ENCODE results near the gene HDAC4.

Gene HDAC4

DNA sequence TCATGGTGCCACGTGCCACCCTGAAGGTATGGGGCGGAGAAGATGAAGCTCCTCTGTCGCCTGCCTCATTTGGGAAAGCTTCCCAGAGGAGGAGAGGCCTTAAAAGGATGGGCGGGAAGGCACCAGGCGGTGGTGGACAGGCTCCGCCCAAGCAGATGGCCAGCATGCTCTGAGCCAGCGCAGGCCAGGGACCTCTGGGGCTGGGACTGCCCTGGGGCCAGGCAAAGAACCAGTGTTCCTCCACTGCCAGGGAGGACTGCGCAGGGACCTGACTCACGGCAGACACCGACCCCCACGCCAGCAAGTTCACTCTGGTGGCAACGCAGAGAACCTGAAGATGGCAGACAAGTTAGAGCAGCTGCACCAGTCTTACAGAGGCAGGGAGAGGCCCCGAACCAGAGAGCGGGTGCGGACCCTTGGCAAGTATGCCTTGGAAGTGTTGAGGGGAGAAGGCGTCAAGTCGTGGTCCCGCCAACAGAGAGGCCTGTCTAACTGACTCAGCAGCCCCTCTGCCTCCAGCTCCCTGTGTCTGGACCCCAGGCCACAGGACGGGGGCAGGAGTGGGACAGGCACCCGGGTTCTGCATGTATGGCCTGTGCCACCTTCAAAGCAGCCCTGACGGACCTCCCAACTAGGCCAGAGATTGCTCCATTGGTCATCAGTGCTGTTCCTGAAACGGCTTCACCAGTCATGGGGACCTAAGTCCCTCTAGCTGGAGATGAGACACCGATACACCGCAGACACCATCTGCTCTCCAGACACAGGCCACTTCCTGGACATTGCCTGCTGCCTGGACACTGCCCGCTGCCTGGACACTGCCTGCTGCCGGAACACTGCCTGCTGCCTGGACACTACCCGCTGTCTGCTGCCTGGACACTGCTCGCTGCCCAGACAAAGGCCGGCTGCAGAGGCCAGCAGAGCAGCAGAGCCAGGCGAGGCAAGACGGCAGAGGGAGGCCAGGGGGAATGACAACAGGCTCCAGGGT lies 124.7 kb downstream of the HDAC4 start:
- H3K27ac ChIP-seq, result no peak overlapping the region
- TF ChIP-seq, protein P1, sequence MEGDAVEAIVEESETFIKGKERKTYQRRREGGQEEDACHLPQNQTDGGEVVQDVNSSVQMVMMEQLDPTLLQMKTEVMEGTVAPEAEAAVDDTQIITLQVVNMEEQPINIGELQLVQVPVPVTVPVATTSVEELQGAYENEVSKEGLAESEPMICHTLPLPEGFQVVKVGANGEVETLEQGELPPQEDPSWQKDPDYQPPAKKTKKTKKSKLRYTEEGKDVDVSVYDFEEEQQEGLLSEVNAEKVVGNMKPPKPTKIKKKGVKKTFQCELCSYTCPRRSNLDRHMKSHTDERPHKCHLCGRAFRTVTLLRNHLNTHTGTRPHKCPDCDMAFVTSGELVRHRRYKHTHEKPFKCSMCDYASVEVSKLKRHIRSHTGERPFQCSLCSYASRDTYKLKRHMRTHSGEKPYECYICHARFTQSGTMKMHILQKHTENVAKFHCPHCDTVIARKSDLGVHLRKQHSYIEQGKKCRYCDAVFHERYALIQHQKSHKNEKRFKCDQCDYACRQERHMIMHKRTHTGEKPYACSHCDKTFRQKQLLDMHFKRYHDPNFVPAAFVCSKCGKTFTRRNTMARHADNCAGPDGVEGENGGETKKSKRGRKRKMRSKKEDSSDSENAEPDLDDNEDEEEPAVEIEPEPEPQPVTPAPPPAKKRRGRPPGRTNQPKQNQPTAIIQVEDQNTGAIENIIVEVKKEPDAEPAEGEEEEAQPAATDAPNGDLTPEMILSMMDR (IDR thresholded peaks at IDR 0.05), result no peak
- no peak for TF ChIP-seq ZFX (IDR thresholded peaks at IDR 0.05; ENCODE audit: borderline replicate concordance)

DNA sequence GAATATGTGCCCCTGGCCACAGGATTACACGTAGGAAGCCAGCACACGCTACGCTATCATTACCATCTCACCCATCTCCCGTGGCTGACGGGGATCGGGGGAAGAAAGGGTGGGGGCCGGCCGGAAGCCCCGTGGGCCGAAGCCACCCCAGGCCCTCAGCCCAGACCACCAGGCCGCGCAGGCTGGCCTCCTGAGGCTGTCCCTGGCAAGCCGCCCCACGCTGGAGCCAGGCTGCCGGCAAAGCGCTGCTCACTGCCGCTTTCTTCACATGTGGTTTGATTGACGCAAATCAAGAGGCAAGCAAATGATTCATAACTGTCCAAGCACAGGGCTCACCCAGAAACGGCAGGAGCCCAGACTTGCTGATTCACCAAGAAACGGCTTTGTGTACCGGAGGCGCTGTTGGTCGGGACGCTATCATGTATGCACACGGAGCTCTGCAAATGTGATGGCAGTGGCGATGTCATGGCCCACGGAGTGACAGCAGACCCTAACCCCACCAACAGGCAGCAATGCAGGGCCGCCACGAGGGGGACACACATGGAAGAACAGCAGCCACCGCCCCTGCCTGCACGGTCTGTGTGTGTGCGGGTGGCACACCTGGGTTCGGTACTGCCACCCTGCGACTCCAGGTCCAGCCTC lies 125.7 kb downstream of the HDAC4 start:
- TF ChIP-seq, protein P1 (IDR thresholded peaks at IDR 0.05), result no peak
- no peak for TF ChIP-seq ZFX (IDR thresholded peaks at IDR 0.05; ENCODE audit: borderline replicate concordance)
- no peak overlapping the region for H3K27ac ChIP-seq

DNA sequence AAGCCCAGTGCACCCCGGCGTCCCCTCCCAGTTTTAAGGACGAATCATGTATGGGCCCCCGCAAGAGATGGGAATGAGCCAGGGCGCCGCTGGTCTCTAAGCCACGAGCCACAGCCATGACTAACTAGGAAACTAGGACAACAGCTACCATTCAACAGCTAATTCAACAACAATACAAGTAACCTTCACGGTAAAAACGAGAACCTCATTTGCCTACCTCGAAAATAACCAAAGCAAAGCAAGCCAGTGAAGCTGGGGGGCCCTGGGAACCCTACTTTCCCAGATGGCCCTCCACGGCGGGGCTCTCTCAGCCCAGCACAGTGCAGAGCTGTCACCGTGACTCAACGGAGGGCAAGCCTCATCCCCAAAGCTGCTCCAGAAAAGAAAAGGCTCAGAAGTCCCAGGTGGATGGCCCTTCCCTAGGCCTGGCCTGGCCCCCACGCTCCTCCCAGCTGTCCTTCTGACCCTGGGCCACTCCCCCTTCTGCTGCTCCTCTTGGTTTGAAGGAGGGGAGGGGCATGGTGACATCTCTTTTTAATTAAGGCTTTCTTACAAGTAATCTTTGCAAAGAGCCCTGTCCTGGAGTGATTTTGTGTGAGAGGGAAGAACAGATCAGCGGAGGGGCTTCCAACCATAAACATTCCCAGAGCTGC lies 126.3 kb downstream of the HDAC4 start:
- H3K27ac ChIP-seq, result no peak overlapping the region
- TF ChIP-seq, protein P1 (IDR thresholded peaks at IDR 0.05), result no peak
- TF ChIP-seq ZFX (IDR thresholded peaks at IDR 0.05; ENCODE audit: borderline replicate concordance), result no peak

DNA sequence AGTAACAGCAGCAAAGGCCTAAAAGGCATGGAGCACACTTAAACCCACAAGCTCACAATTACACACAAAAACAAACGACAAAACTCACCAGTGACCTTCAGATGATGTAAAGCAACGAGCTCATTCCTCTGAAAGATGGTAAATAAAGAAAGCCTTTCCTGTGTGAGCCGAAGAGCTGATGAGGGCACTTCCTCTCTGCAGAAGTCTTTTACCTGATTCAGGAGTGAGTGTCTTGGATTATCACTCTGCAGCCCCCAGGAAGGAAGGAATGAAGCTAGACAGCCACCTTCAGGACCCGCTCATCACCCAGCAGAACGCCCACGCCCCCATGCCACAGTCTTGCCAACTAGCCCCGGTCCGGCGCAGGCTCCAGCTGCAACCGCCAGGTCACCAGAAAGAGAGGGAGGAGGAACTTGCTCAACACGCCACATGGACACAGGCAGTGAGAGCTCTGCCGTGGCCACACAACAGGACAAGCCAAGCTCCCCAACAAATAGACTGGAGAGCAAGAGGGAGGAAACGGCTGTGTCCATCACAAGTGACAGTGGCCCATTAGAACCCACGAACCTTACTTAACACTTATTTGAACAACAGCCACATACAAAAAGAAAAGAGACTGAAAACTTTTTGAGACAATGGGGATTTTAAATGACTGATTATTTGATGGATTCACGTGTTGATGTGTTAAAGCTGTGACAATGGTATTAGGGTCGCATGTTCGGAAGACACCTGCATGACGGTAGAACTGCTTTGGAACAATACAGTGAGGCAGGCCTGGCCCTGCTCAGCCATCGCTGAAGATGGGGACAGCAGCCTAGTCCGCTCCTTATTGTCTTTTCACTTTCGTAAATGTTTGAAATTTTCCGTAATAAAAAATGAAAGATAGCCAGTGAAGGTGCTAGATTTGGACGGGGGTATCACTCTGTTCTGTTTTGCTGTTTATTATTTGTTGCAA lies 127.3 kb downstream of the HDAC4 start:
- H3K27ac ChIP-seq, result no peak overlapping the region
- TF ChIP-seq, protein P1 (IDR thresholded peaks at IDR 0.05), result no peak
- TF ChIP-seq ZFX (IDR thresholded peaks at IDR 0.05; ENCODE audit: borderline replicate concordance), result no peak

DNA sequence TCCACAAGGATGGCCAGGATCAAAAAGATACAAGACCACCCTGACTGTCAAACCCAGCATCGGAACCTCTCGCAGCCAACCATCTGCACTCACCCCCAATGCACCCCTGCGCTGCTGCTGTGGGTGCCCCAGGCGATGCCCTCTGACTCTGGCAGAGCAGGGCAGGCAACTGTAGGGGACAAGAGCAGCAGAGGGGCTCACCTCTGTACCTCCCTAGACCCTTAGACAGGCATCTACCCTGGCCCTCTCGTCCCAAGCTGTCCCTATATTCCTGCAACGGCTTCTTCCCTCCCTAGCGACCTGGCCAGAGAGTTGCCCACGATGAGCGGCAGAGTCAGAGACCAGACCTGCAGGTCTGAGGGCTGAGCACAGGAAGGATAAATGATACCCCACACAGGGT lies 128.2 kb downstream of the HDAC4 start:
- H3K27ac ChIP-seq, result no peak overlapping the region
- TF ChIP-seq, protein P1 (IDR thresholded peaks at IDR 0.05), result no peak
- no peak for TF ChIP-seq ZFX (IDR thresholded peaks at IDR 0.05; ENCODE audit: borderline replicate concordance)

DNA sequence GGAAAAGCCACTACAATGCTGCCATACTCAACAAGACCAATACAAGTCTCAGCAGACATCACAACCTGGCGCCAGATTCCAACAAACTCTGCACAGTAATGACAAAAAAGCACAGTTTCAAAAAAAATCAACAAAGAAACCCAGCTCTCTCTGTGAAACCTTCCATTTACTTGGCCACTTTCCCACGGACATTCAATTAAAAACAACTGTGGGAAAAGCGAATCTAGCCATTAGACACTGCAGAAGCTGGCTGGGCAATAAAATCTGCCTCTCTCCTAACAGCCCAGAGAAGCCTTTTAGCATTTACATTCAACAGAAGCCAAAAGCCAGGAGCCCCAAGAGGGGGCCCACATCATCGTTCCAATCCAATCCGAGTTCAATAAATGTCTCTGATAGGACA lies 128.9 kb downstream of the HDAC4 start:
- TF ChIP-seq ZFX (IDR thresholded peaks at IDR 0.05; ENCODE audit: borderline replicate concordance), result no peak
- TF ChIP-seq, protein P1 (IDR thresholded peaks at IDR 0.05), result no peak
- no peak overlapping the region for H3K27ac ChIP-seq

All from 22Rv1 (cell line).